Fibroblast of mammary gland (primary cell): ENCODE results near the gene CDKN2A.
A peak's percentile ranks its signal among the peaks of the same experiment; 100 is the strongest.
"Not testable (repeated sequence)": the region's sequence is repeated elsewhere in the genome, so short reads cannot be mapped to it uniquely, and the experiment has no call there.

Experiments used
- DNase-seq: peaks from one replicate; pipeline ENCODE4 v3.0.0-alpha.2; 2010; ENCODE audit warnings: low read depth
- H3K4me3 ChIP-seq: 2 replicates; pipeline ENCODE4 v1.5.1; 2011; ENCODE audit warnings: low read depth, mild to moderate bottlenecking, low read length, moderate library complexity; ENCODE audit not compliant: control insufficient read depth
- CTCF ChIP-seq: conservative IDR thresholded peaks from 2 replicates; pipeline ENCODE4 v1.5.1; 2011; ENCODE audit warnings: low read depth, low read length, inconsistent platforms; ENCODE audit not compliant: control insufficient read depth, insufficient read depth

Gene CDKN2A

GRCh38 chr9:21967169-21967568, 27.0 kb downstream of the CDKN2A start:
- TF ChIP-seq CTCF, result no peak
- DNase-seq, result no peak
- no peak overlapping the region for H3K4me3 ChIP-seq

- no peak overlapping the region for H3K4me3 ChIP-seq
- TF ChIP-seq CTCF, result no peak
- DNase-seq, result no peak
These were observed 27.9 kb downstream of the CDKN2A start for GRCh38 chr9:21966140-21966851.

- DNase-seq, result peak; percentile 77
- peak; percentile 73 for TF ChIP-seq CTCF
- H3K4me3 ChIP-seq, result peak overlapping the region; percentile 52
These were observed 28.7 kb downstream of the CDKN2A start for GRCh38 chr9:21965401-21965951.

- TF ChIP-seq CTCF, result no peak
- H3K4me3 ChIP-seq, result peak overlapping the region; percentile 52
- DNase-seq, result peak; percentile 77
These were observed 29.2 kb downstream of the CDKN2A start for GRCh38 chr9:21964925-21965385.

GRCh38 chr9:21961569-21961968, 32.6 kb downstream of the CDKN2A start:
- no peak for TF ChIP-seq CTCF
- no peak overlapping the region for H3K4me3 ChIP-seq
- no peak for DNase-seq

GRCh38 chr9:21959268-21959667, 34.9 kb downstream of the CDKN2A start:
- not testable (repeated sequence) for DNase-seq

GRCh38 chr9:21958833-21959232, 35.4 kb downstream of the CDKN2A start:
- no peak for TF ChIP-seq CTCF

More at GRCh38 chr9:21959268-21959667, 34.9 kb downstream of the CDKN2A start:
- not testable (repeated sequence) for H3K4me3 ChIP-seq

More at GRCh38 chr9:21958833-21959232, 35.4 kb downstream of the CDKN2A start:
- H3K4me3 ChIP-seq, result no peak overlapping the region
- no peak for DNase-seq
